Myometrial cell (primary cell): Measurements from ENCODE around the gene HMG20B. TPM values are rescaled to one million over a fixed set of nuclear protein-coding genes. Genes with fewer than 3 reads are reported as not detected.

Experiments
- total RNA-seq: library from RNA; depleted of rRNA; stranded (reverse); fragments of >200 nt; gene quantifications from 2 replicates; pipeline ENCODE4 v1.2.3, GENCODE V29; 2015

HMG20B gene
- 154 and 181 TPM in 2 replicates for total RNA-seq

DNA sequence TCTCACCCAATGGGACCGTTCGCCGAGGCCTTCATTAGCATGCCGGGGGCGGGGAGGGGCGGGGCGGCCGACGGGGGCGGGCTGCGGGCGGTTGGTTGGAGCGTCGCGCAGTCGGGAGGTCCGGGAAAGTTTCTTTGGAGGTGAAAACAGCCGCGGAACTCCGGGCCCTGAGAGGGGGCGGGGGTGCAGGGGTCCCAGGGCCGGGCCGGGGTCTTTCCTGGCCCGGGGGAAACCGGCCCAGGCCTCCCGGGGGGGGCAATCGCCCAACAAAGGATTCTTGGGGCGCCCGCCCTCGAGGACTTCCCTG lies at the start of gene HMG20B:
HMG20B (plus strand) TSS at position 90 of the 307 bp plus-strand sequence. CDS start 366 bp downstream, outside the sequence.

DNA sequence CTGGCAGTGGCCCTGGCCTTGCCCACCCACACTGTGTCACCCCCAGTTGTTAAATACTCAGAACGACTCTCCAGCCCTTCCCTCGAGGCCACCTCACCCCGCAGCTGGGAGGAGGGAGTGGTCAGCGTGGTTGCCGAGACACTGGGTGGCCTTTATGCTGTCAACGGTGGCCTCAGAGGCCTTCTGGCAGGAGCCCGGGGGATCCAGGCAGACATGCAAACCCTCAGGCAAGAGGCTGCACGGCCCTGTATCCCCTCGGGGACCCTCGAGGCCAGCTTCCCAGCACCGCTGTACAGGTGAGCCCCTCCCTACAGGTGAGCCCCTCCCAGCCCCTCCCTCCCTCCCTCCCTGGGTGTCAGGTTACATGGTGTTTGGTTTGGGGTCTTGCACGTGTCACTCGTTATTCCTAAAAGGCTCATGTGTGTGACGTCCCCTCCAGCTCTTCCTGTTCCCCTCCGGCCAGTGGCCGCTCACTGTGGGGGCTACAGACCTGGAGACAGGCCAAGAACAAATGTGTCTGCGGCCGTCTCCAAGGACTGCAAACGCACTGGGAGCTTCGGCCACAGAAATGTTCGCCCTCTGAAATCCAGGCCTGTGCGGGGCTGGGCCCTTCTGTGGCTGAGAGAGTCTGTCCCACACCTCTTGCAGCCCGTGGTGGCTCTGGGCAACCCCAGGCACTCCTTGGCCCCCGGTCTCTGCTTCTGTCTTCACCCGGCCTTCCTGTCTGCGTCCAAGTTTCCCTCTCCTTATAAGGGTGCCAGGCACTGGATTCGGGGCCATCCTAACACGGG lies 33.6 kb upstream of the HMG20B start, which contains the start of gene TEKTIP1:
TEKTIP1 (plus strand) TSS at position 210 of the 791 bp plus-strand sequence; CDS start at position 214, 4 bp downstream.

DNA sequence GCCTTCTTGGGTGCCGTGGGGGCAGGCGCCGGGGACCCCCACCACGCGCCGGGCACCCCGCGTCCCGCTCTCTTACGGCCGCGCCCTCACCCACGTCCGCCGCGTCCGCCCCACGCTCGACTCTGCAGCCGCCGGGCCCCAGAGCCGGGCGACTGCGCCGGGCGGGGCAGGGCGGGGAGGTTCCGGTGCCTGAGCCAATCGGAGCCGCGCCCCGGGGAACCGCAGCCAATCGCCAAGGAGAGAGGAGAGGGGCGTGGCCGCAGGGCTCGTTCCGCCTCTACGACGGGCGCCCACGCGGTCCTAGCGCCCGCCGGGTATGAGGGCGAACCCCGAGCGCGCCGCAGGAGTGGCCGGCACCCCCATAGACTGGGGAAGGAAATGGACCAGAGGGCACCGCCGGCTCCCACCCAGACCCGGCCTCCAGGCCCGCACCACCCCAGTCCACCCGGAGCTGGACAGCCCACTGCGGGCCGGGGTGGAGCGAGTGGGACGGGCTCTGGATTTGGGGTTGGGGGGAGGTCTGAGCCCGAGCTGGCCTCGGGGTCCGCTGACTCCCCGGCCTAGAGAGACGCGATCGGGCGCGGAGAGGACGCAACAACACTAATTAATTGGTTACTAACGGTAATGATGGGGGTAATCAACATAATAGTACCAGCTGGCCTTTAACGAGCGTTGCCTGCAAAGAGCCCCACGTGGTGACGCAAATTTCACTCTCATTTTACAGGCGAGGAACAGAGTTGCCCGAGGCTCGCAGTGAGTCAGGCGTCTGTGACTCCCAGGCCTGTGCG lies 15.1 kb upstream of the HMG20B start, which contains the start of gene MFSD12:
MFSD12 (minus strand) TSS at position 126 of the 788 bp plus-strand sequence. CDS start 183 bp downstream, outside the sequence.

GRCh38 chr19:3585301-3586126 lies 12.8 kb downstream of the HMG20B start, which contains the start of gene GIPC3:
Gene GIPC3 (plus strand): TSS chr19:3585478. CDS start chr19:3585598, 120 bp downstream.

DNA sequence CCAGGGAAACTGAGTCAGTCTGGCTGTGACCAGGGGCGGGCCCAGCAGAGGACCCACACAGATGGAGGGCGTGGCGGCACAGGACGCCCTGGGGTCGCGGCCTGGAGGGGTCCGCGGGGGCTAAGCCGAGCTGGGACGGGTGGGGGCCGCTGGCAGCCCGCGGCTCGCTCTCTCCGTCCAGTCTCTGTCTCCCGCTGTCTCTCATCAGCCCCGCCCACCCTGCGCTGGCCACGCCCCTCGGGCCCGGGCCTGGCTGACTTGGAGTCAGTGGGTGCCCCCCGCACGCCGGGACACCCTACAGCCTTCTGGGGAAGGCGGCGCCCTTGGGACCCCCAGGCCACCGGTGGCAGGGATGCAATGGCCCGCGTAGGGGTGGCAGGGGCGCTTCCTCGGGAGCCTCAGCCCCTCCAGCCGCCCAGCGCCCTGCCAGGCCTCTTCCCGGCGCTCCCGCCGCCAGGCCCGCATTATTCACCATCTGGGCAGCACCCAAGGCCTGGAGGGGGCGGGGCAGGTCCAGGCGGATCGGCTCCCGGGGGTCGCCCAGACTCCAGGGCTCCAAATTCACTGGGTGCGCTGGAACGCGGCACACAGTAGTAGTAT lies 34.0 kb downstream of the HMG20B start, which contains the start of gene TBXA2R:
TBXA2R (minus strand) TSS at position 186 of the 600 bp plus-strand sequence. CDS start 6,241 bp downstream, outside the sequence.

DNA sequence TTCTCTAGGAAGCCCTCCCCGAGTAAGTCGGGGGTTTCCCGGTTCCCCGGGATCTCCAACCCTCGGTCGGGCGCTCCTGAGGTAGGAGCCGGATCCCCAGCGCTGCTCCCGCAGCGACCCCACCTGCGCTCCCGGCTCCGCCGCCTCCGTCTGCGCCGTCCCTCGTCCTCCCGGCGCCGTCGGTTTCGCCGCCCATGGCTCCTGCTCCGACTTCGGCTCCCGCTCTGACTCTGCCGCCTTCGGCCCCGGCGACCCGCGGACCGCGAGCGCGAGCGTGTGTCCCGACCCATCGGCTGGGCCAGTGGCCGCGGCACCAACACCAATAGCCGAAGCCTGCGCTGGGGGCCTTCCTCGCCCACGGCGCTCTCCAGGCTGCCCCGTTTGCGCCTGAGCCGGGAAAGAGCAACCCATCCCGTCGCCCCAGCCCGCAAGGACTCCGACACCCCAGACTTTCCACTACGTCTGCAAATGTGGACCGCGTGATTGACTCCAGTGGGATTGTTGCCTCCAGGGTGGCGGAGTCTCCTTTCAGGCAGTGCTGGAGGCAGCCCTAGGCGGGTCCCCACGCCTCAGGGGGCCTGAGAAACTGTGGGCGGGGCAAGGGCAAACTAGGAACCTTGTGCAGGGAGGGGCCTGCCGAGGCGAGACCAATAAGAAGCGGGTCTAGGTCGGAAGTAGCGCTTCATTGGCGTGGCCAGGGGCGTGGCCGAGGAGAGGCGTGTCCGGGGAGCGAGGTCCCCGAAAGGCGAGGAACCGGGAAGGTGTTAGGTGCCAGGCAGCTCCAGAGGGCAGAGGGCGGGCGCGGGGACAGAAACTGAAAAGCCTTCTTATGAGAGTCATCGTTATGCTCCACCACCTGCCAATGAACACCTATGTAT lies 54.0 kb downstream of the HMG20B start, which contains the start of gene CACTIN:
CACTIN (minus strand) TSS at position 318 of the 878 bp plus-strand sequence; CDS start at position 290, 28 bp downstream.

Other genes with a start within 250 kb of the HMG20B start
- 38.3 and 43.4 TPM in 2 replicates for gene NFIC, start 206.4 kb upstream of the HMG20B start, total RNA-seq
- gene SMIM24, start 92.4 kb upstream of the HMG20B start, total RNA-seq, result not detected in 2 replicates
- not detected in 2 replicates for gene SMIM44, start 89.5 kb upstream of the HMG20B start, total RNA-seq
- 12.7 and 20.0 TPM in 2 replicates for gene DOHH, start 72.3 kb upstream of the HMG20B start, total RNA-seq
- gene FZR1, start 66.6 kb upstream of the HMG20B start, total RNA-seq, result 47.0 and 48.1 TPM in 2 replicates
- gene TEKTIP1, start 33.8 kb upstream of the HMG20B start, total RNA-seq, result not detected in 2 replicates
- 107 and 146 TPM in 2 replicates for gene MFSD12, start 15.4 kb upstream of the HMG20B start, total RNA-seq
- under 0.01 and 0.18 TPM in 2 replicates for gene GIPC3, start 12.5 kb downstream of the HMG20B start, total RNA-seq
- gene TBXA2R, start 33.9 kb downstream of the HMG20B start, total RNA-seq, result 3.2 and 8.6 TPM in 2 replicates
- 27.1 and 30.0 TPM in 2 replicates for gene CACTIN, start 53.8 kb downstream of the HMG20B start, total RNA-seq
- 33.4 and 38.1 TPM in 2 replicates for gene PIP5K1C, start 127.5 kb downstream of the HMG20B start, total RNA-seq
- not detected in 2 replicates for gene TJP3, start 135.4 kb downstream of the HMG20B start, total RNA-seq
- 20.8 and 27.5 TPM in 2 replicates for gene APBA3, start 188.7 kb downstream of the HMG20B start, total RNA-seq
- gene MRPL54, start 189.7 kb downstream of the HMG20B start, total RNA-seq, result 82.9 and 117 TPM in 2 replicates
- not detected in 2 replicates for gene RAX2, start 199.3 kb downstream of the HMG20B start, total RNA-seq
- not detected in 2 replicates for gene MATK, start 213.4 kb downstream of the HMG20B start, total RNA-seq